Left cardiac atrium (tissue), 4 donors: ENCODE results near the gene AMOT. TPM values are rescaled to one million over a fixed set of nuclear protein-coding genes. Genes with fewer than 3 reads are reported as not detected.

Experiments
- ATAC-seq, 2 donors: fragments of 200-7000 bp; cut with Tn5 transposase; one replicate each; pipeline ENCODE4 v1.9.1; 2020; ENCODE audit warnings: mild to moderate bottlenecking in 2 of 2, moderate library complexity in 2 of 2
- DNase-seq: peaks from one replicate; pipeline ENCODE4 v3.0.0-alpha.2; 2020
- intact Hi-C, 2 donors: fragments of 100-400 bp; cut with DNase I; formaldehyde crosslinking; loops; one replicate each; pipeline versions ENCODE4 v1.14.1 to v1.15.1; 2022 to 2023
- total RNA-seq, 2 donors: library from RNA; stranded (reverse); fragmentation: NEBNext Ultra II Directional; extraction: Animal tissue kit (Norgen Biotek cat#: 25700); gene quantifications; one replicate each; pipeline ENCODE4 v1.2.1, GENCODE V29; 2021
- donor health status: DM: no; HTN: yes; CAD: no.
- donor health status: DM: no; HTN: yes; CAD: no; lungs with severe emphysema.
- donor health status: DM: yes; HTN: yes; CAD: no.
- donor health status: Dilated cardiomyopathy.

AMOT gene
- total RNA-seq, 2 donors from 2014 or later: 6.9 to 18.9 TPM

GRCh38 chrX:112759512-112759911 is 81.1 kb downstream of the AMOT start:
- intact Hi-C loops: no loop called here
- DNase-seq (no peak), ATAC-seq (no peak)

- intact Hi-C loops: no loop called here
- DNase-seq (no peak), ATAC-seq (no peak)
These were observed 82.7 kb downstream of the AMOT start for GRCh38 chrX:112757946-112758345.

GRCh38 chrX:112753116-112753515 is 87.5 kb downstream of the AMOT start:
- ATAC-seq (no peak), DNase-seq (no peak)
- intact Hi-C loops: no loop called here

DNA sequence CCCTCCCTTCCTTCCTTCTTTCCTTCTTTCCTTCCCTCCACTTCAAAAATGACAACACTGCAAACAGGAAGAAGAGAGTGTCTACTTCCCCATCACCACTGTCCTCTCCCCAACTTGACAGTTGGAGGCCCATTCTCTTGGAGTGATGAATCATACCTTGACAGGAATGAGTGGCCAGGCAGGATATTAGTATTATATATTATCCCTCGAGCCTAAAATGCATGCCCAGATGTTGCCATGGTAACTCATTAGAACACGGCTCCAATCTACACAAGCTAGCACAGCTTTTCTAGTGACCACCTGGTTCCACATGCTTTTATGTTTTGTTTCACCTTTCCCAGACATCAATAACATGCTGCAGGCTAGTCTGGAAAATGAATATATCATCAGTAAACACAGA is 89.6 kb downstream of the AMOT start:
- ATAC-seq (no peak), DNase-seq (no peak)
- intact Hi-C loops: no loop called here

DNA sequence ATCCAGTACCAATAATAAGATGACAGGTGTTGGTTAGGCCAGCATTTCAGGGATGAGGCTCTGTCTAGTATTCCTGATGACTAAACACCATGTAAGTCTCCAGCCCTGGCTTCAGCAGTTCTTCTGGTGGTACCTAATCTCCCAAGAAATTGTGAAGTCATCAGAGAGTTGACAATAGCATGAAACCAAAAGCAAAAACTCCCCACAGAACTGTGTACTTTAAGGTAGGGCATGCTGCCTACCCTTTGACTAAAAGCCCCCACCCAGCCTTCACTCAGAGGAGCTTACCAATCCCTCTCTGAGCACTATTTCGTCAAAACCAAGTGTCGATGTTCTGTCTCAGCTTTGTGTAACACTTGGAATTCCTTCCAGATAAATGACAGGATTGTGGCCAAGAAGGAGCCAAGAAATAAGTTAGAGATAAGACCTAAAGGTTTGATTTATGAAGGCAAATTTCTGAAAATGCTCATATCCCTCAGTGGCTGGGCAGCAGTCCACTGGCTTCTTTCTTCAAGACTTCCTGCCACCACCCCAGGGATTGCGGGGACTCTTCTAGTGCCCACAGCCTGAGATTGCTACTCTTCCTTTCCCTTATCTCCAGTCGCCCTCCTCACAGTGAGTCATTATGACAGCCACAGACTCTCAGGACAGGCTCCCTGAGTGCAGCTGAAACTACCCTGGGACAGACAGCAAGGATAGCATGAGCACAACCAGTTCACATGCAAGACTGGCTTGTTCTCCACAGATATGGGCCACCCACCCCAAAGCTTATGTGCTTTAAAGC is 93.6 kb downstream of the AMOT start:
- DNase-seq (peak; percentile 21), ATAC-seq (peak in 1 of 2 donors; percentile 34)
- intact Hi-C loops: no loop called here

DNA sequence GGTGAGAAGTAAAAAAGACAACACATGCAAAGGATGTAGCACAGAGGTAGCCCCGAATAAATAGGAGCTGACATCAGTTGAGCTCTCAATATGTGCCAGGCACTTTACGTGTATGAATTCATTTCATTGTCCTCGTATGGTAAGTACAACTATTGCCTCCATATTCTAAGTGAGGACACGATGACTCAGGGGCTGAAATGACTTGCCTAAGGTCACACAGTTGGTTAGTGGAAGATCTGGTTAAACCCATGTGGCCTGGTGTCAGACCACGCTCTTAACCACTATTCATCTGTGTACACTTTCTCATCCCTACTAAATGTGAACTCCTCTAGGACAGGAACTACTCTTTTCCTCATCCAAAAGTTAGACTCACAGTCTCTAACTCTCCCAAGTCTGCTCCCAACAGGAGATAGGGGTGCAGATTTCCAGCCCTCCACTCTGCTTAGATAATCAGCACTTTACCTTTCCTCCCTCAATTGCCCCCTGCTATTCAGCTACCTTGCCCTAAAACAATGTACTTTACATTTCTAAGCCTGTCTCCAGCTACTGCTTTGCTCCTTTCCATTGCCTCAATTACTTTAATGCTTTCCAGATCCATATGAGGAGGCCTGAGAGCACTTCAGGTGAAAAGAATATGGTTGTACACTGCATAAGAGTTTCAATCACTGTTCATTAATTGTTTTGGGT is 102.1 kb downstream of the AMOT start:
- intact Hi-C loops: no loop called here
- ATAC-seq (no peak), DNase-seq (no peak)

- DNase-seq: no peak
- ATAC-seq: no peak
- intact Hi-C loops: no loop called here
These were observed 104.3 kb downstream of the AMOT start for GRCh38 chrX:112736310-112736709.

- DNase-seq (no peak), ATAC-seq (no peak)
- intact Hi-C loops: no loop called here
These were observed 105.5 kb downstream of the AMOT start for GRCh38 chrX:112735147-112735546.

GRCh38 chrX:112734290-112734689 is 106.3 kb downstream of the AMOT start:
- ATAC-seq (peak in 1 of 2 donors; percentile 51), DNase-seq (peak; percentile 19)
- intact Hi-C loops: no loop called here

- intact Hi-C loops: no loop called here
- DNase-seq (no peak), ATAC-seq (no peak)
These were observed 108.8 kb downstream of the AMOT start for GRCh38 chrX:112731793-112732192.

Other genes with a start within 250 kb of the AMOT start
- gene LHFPL1, start 160.9 kb downstream of the AMOT start, total RNA-seq: under 1 TPM; 0.47 to 0.52 TPM